ENCODE results near the gene MAGEA9.
A peak's percentile ranks its signal among the peaks of the same experiment; 100 is the strongest.
"Not testable (repeated sequence)": the region's sequence is repeated elsewhere in the genome, so short reads cannot be mapped to it uniquely, and the experiment has no call there.

The MAGEA9 gene

GRCh38 chrX:149830192-149830873 lies 48.6 kb downstream of the MAGEA9 start:
- Mint-ChIP-seq H3K36me3 (ENCODE audit: insufficient read depth) (peaks cover 10% of the 10 kb centered on the region), H3K4me1 (peaks cover 32% of the 10 kb centered on the region), H3K27me3 (no peaks in the 10 kb centered on the region), H3K4me3 (peak overlapping the region; percentile 65), H3K9me3 (no peaks in the 10 kb centered on the region), H3K27ac (ENCODE audit: low read depth) (peak overlapping the region; percentile 97)
- peak; percentile 86 for ATAC-seq (replicated peaks; ENCODE audit: extremely low read depth, poor library complexity, severe bottlenecking)
- DNase-seq (ENCODE audit: low spot score in 2 of 2), result peak; percentile 13 to 35

DNA sequence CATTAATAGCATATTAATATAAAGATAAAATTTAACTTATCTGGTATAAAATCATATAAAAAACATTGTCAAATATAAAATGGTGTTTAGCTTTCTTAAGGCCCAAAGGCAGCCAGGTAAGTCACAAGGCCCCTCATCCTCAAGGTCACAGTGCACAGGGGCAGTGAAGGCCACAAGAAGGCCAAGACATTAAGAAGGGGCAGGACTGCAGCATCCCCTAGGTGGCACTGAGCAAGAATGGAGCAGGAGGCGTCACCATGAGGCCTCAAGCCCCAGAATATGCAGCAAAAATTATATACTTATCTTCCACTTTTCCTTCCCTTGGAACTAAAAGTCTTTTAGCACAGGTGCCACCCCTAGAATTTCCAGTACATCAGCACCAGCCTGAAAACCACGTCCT lies 49.7 kb downstream of the MAGEA9 start:
- ATAC-seq (replicated peaks; ENCODE audit: extremely low read depth, poor library complexity, severe bottlenecking) (no peak), DNase-seq (ENCODE audit: low spot score in 2 of 2) (no peak)
- H3K4me1 Mint-ChIP-seq, result peaks cover 28% of the 10 kb centered on the region
- peaks cover 9% of the 10 kb centered on the region for H3K36me3 Mint-ChIP-seq (ENCODE audit: insufficient read depth)
- H3K4me3 Mint-ChIP-seq, result no peak overlapping the region
- no peak overlapping the region for H3K27ac Mint-ChIP-seq (ENCODE audit: low read depth)
- no peaks in the 10 kb centered on the region for H3K27me3 Mint-ChIP-seq
- H3K9me3 Mint-ChIP-seq, result no peaks in the 10 kb centered on the region

DNA sequence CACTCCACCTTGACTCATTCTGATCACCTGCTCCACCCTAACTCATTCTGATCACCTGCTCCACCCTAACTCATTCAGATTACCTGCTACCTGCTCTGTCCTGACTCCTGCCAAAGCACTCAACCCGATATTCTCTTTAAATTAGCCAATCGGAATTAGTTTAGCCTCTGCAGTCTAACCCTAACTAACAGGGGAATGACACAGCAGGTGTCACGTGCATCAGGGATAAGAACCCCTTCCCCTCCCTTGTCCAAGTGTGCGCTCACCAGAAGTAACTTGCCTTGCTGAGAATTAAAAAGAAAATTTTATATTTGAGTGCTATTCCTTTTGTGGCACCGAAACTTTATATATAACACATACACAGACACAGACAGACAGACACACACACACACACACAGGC lies 55.0 kb downstream of the MAGEA9 start:
- not testable (repeated sequence) for H3K4me3 Mint-ChIP-seq; H3K36me3 Mint-ChIP-seq (ENCODE audit: insufficient read depth); H3K27ac Mint-ChIP-seq (ENCODE audit: low read depth); DNase-seq (ENCODE audit: low spot score in 2 of 2); ATAC-seq (replicated peaks; ENCODE audit: extremely low read depth, poor library complexity, severe bottlenecking); H3K27me3 Mint-ChIP-seq; H3K9me3 Mint-ChIP-seq; H3K4me1 Mint-ChIP-seq

DNA sequence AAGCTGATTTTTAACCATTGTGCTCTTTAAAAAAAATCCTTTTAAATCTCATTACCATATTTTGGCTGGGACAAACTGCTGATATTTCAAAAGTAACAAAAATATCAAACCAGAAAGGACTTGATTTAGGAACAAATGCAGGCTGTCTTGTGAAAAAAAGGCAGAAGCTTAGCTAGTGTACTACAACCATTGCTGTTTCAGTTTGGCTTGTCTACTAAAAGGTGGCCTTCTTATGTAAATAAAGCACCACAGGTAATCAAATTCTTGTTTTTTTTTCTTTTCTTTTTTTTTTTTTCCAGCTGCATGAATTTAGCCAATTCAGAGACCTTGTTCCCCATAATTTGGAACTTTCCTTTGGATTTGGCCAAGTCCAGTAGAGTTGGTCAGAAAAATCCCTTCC lies 55.4 kb downstream of the MAGEA9 start:
- H3K9me3 Mint-ChIP-seq, result no peaks in the 10 kb centered on the region
- no peak overlapping the region for H3K4me3 Mint-ChIP-seq
- no peak for ATAC-seq (replicated peaks; ENCODE audit: extremely low read depth, poor library complexity, severe bottlenecking)
- H3K27ac Mint-ChIP-seq (ENCODE audit: low read depth), result no peak overlapping the region
- no peaks in the 10 kb centered on the region for H3K27me3 Mint-ChIP-seq
- DNase-seq (ENCODE audit: low spot score in 2 of 2), result no peak
- H3K4me1 Mint-ChIP-seq, result no peaks in the 10 kb centered on the region
- H3K36me3 Mint-ChIP-seq (ENCODE audit: insufficient read depth), result no peaks in the 10 kb centered on the region

Measured in central memory CD8-positive, alpha-beta T cell (primary cell).